Activated CD8-positive, alpha-beta T cell treated with anti-CD3 and anti-CD28 coated beads for 36 hours (primary cell): ENCODE results near the gene CLTB. TPM values are rescaled to one million over a fixed set of nuclear protein-coding genes. Genes with fewer than 3 reads are reported as not detected.
"Not testable (repeated sequence)": the region's sequence is repeated elsewhere in the genome, so short reads cannot be mapped to it uniquely, and the experiment has no call there.

Experiments
- ATAC-seq: fragments of 200-7000 bp; cut with Tn5 transposase; one replicate; pipeline ENCODE4 v1.10.0; 2021; ENCODE audit warnings: mild to moderate bottlenecking, moderate library complexity
- CTCF ChIA-PET: fragments of 350-600 bp; sonication (Branson Sonifier 250); formaldehyde crosslinking; loops from one replicate; lab custom pipeline; 2021; ENCODE audit warnings: antibody characterized with exemption; lab: Charles Lee
- POLR2A ChIA-PET: fragments of 350-600 bp; sonication (Branson Sonifier 250); formaldehyde crosslinking; loops from one replicate; lab custom pipeline; 2021; ENCODE audit warnings: antibody characterized with exemption; lab: Charles Lee
- DNase-seq: peaks from one replicate; pipeline ENCODE4 v3.0.0-alpha.2; 2020
- H3K27ac Mint-ChIP-seq: one replicate; pipeline ENCODE4 v1.8.0; 2021; ENCODE audit warnings: mild to moderate bottlenecking, mixed read lengths
- H3K27me3 Mint-ChIP-seq: one replicate; pipeline ENCODE4 v1.8.0; 2021; ENCODE audit warnings: mixed read lengths
- H3K36me3 Mint-ChIP-seq: one replicate; pipeline ENCODE4 v1.8.0; 2021; ENCODE audit warnings: low read depth, mixed read lengths
- H3K4me1 Mint-ChIP-seq: one replicate; pipeline ENCODE4 v1.8.0; 2021; ENCODE audit warnings: low read depth, mixed read lengths
- H3K4me3 Mint-ChIP-seq: one replicate; pipeline ENCODE4 v1.8.0; 2021; ENCODE audit warnings: mild to moderate bottlenecking, moderate library complexity, mixed read lengths
- H3K9me3 Mint-ChIP-seq: one replicate; pipeline ENCODE4 v1.8.0; 2021; ENCODE audit warnings: mixed read lengths
- intact Hi-C: fragments of 100-400 bp; cut with micrococcal nuclease; formaldehyde crosslinking; loops from one replicate; pipeline ENCODE4 v1.10.0; 2022
- total RNA-seq, 2 experiments: library from RNA; stranded (reverse); gene quantifications; one replicate each; pipeline ENCODE4 v1.2.3, GENCODE V29; 2021
- TF ChIP-seq, protein P1 (sequence below): fragments of 200-600 bp; IDR thresholded peaks from one replicate; pipeline ENCODE4 v1.8.0; 2022; ENCODE audit warnings: antibody characterized with exemption, mild to moderate bottlenecking

The CLTB gene
- total RNA-seq, 2 experiments from 2014 or later, result 48.2 to 48.6 TPM

DNA sequence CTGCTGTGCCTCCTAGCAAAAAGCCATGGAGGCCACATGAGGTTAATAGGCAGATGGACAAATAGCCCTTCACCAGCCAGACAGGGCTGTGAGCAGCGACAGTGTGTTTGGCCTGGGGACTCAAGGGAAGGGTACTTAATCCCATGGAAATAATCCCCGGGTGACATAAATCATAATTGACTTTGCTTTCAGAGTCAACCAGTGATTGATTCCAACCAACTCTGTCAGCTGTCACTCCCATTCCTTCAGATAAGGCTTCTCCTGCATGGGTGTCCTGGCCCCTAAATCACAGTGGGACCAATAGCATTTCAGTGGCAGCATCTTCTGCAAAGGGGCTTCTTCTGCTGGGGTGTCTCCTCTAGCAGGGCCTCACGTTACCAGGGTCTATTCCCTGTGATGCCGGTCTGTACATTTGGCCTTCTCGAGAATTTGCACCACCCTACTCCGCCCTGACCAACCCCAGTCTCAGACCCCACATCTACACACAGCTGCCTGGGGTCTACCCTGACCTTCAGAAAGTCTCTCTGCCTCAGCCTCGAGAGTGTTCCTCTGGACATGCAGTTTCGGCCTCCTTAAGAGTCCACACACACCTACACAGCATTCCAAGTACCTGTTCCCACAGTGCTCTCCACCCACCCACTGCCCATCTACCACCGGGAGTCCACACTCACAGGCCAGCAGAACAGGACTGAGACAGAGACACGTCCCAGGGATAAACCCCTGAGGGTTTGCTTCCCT, 3.7 kb downstream of the CLTB start:
- H3K27me3 Mint-ChIP-seq, result no peaks in the 10 kb centered on the region
- no peaks in the 10 kb centered on the region for H3K9me3 Mint-ChIP-seq
- no peak for DNase-seq
- peaks cover 42% of the 10 kb centered on the region for H3K4me1 Mint-ChIP-seq
- intact Hi-C loops, result no loop called here
- no peak for ATAC-seq
- no peak overlapping the region for H3K4me3 Mint-ChIP-seq
- peak overlapping the region; percentile 52 for H3K27ac Mint-ChIP-seq
- TF ChIP-seq, protein P1, sequence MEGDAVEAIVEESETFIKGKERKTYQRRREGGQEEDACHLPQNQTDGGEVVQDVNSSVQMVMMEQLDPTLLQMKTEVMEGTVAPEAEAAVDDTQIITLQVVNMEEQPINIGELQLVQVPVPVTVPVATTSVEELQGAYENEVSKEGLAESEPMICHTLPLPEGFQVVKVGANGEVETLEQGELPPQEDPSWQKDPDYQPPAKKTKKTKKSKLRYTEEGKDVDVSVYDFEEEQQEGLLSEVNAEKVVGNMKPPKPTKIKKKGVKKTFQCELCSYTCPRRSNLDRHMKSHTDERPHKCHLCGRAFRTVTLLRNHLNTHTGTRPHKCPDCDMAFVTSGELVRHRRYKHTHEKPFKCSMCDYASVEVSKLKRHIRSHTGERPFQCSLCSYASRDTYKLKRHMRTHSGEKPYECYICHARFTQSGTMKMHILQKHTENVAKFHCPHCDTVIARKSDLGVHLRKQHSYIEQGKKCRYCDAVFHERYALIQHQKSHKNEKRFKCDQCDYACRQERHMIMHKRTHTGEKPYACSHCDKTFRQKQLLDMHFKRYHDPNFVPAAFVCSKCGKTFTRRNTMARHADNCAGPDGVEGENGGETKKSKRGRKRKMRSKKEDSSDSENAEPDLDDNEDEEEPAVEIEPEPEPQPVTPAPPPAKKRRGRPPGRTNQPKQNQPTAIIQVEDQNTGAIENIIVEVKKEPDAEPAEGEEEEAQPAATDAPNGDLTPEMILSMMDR, result no peak
- ChIA-PET POLR2A (interaction anchor here (1.5 kb wide), 1 partner anchor 123 kb away, joined by 4 read pairs; no protein-coding TSS in a partner anchor), CTCF (no interaction called here)
- H3K36me3 Mint-ChIP-seq, result peaks cover 7% of the 10 kb centered on the region

DNA sequence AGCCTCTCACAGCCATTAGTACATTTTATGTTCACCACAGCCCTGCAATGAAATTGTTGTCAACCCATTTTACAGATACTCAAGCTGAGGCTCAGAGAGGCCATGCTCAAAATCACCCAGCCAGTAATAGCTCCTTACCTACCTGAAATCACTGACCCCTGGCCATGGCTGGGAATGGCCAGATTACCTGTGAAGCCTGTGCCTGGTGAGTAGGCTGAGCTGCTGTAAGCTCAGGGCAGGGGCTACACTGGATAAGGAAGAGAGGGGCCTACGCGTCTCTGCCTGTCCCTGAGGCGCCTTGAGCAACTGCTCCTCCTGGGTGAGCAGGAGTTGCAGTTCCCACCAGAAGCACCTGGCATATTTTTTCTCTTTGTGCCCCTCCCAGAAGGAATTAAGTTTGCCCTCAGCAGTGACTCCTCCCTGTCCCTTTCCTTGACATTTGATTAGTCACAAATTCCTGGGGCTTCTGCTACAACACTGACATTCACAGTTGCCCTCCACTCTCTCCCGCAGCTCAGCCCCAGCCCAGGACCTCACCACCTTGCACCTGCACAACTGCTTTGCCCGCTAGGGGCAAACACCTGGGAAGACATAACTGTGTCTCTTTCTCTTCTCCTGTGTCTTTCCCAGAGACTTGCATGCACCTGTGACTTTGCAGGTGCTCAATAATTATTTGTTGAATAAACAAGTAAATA, 5.7 kb downstream of the CLTB start:
- peaks cover 7% of the 10 kb centered on the region for H3K36me3 Mint-ChIP-seq
- intact Hi-C loops, result no loop called here
- POLR2A ChIA-PET, result no interaction called here
- H3K4me1 Mint-ChIP-seq, result peaks cover 34% of the 10 kb centered on the region
- H3K27ac Mint-ChIP-seq, result no peak overlapping the region
- no peak overlapping the region for H3K4me3 Mint-ChIP-seq
- no peaks in the 10 kb centered on the region for H3K27me3 Mint-ChIP-seq
- no peaks in the 10 kb centered on the region for H3K9me3 Mint-ChIP-seq
- ATAC-seq (no peak), DNase-seq (no peak)
- TF ChIP-seq, protein P1, result no peak
- CTCF ChIA-PET, result no interaction called here

DNA sequence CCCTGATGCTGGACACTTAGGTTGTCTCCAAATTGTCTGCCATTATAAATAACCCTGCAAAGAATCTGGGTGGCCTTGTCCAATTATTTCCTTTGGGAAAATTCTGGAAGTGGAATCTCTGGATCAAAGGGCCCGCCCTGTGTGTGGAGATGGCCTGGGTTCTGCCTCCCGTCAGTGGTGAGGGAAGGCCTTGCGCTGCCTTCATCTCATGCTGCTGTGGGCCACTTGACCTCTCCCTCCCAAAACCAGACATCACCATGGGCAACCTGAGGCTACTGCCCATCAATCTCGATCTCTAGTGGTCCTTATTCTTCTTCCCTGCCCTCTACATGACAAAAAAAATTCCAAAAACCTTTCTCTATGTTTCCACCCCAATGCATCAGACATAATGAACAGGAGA, 6.6 kb downstream of the CLTB start:
- Mint-ChIP-seq H3K27me3 (no peaks in the 10 kb centered on the region), H3K4me1 (peaks cover 26% of the 10 kb centered on the region), H3K9me3 (no peaks in the 10 kb centered on the region), H3K27ac (peak overlapping the region; percentile 2), H3K36me3 (peaks cover 7% of the 10 kb centered on the region), H3K4me3 (no peak overlapping the region)
- ChIA-PET CTCF (no interaction called here), POLR2A (no interaction called here)
- ATAC-seq (no peak), DNase-seq (no peak)
- TF ChIP-seq, protein P1, result no peak
- intact Hi-C loops, result no loop called here

DNA sequence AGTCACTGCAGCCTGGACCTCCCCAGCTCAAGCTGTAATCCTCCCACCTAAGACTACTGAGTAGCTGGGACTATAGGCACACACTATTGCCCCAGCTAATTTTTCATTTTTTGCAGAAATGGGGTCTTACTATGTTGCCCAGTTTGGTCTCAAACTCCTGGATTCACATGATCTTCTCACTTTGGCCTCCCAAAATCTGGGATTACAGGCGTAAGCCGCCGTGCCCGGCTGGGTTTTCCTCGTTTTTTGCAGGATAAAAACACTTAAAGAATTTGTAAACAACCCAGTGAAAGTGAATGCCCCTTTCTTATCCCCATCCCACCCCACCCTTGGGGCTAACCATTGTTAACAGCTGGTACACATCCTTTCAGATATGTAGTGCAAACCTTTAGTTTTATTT, 7.7 kb downstream of the CLTB start:
- peaks cover 14% of the 10 kb centered on the region for H3K4me1 Mint-ChIP-seq
- ChIA-PET POLR2A (no interaction called here), CTCF (no interaction called here)
- TF ChIP-seq, protein P1, result no peak
- ATAC-seq, result no peak
- no peak for DNase-seq
- no peak overlapping the region for H3K4me3 Mint-ChIP-seq
- H3K36me3 Mint-ChIP-seq, result peaks cover 7% of the 10 kb centered on the region
- intact Hi-C loops, result no loop called here
- H3K27ac Mint-ChIP-seq, result no peak overlapping the region
- H3K27me3 Mint-ChIP-seq, result no peaks in the 10 kb centered on the region
- H3K9me3 Mint-ChIP-seq, result no peaks in the 10 kb centered on the region

DNA sequence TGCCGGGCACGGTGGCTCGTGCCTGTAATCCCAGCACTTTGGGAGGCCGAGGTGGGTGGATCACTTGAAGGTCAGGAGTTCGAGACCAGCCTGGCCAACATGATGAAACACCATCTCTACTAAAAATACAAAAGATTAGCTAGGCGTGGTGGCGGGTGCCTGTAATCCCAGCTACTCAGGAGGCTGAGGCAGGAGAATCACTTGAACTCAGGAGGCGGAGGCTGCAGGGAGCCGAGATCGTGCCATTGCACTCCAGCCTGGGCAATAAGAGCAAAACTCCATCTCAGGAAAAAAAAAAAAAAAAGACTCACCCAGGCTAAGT, 8.1 kb downstream of the CLTB start:
- ATAC-seq, result not testable (repeated sequence)
- H3K4me1 Mint-ChIP-seq, result peaks cover 13% of the 10 kb centered on the region

More for the DNA sequence above, 8.1 kb downstream of the CLTB start:
- H3K27ac Mint-ChIP-seq, H3K36me3 Mint-ChIP-seq, intact Hi-C loops, DNase-seq, POLR2A ChIA-PET, H3K27me3 Mint-ChIP-seq, H3K4me3 Mint-ChIP-seq, H3K9me3 Mint-ChIP-seq: not testable (repeated sequence)
- CTCF ChIA-PET, result interaction anchor here (1.0 to 1.6 kb wide), 2 partner anchors 9 to 39 kb away, joined by 3 to 8 read pairs; partner anchors contain the start of gene CLTB
